Measurements from ENCODE around the gene COL6A3. TPM values are rescaled to one million over a fixed set of nuclear protein-coding genes. Genes with fewer than 3 reads are reported as not detected.

The COL6A3 gene
- total RNA-seq, 1 experiment from 2014 or later: 0.57 TPM

GRCh38 chr2:237351046-237351445 lies 62.9 kb downstream of the COL6A3 start:
- TF ChIP-seq EZH2 (IDR thresholded peaks at IDR 0.05; ENCODE audit: low read depth): no peak
- TF ChIP-seq CTCF (conservative IDR thresholded peaks at IDR 0.05): no peak
- Histone ChIP-seq H2AFZ (no peak overlapping the region), H3K4me1 (replicated peaks; ENCODE audit: insufficient read depth) (no peaks in the 10 kb centered on the region), H3K9me3 (ENCODE audit: insufficient read depth, low read depth) (no peaks in the 10 kb centered on the region), H3K9me2 (ENCODE audit: insufficient read depth) (no peaks in the 10 kb centered on the region), H3K79me2 (ENCODE audit: low read depth) (no peaks in the 10 kb centered on the region), H3F3A (ENCODE audit: insufficient read depth, low read depth) (no peaks in the 10 kb centered on the region), H3K4me2 (no peak overlapping the region), H3K4me3 (no peak overlapping the region), H3K27me3 (ENCODE audit: insufficient read depth, low read depth) (peaks cover 67% of the 10 kb centered on the region), H3K36me3 (ENCODE audit: low read depth) (no peaks in the 10 kb centered on the region), H4K20me1 (ENCODE audit: insufficient read depth) (no peaks in the 10 kb centered on the region), H3K27ac (no peak overlapping the region)
- CTCF ChIA-PET: no interaction called here
- DNase-seq: no peak
- POLR2A ChIA-PET (ENCODE audit: unreplicated experiment): no interaction called here
- intact Hi-C loops (cut with micrococcal nuclease; ENCODE audit: unreplicated experiment): no loop called here
- no TSS peak for BruUV-seq (replicated peaks)

GRCh38 chr2:237350597-237350996 lies 63.4 kb downstream of the COL6A3 start:
- H2AFZ ChIP-seq: no peak overlapping the region
- H3K4me1 ChIP-seq (replicated peaks; ENCODE audit: insufficient read depth): no peaks in the 10 kb centered on the region
- no peak for DNase-seq
- no peaks in the 10 kb centered on the region for H3F3A ChIP-seq (ENCODE audit: insufficient read depth, low read depth)
- CTCF ChIA-PET: no interaction called here
- H3K9me3 ChIP-seq (ENCODE audit: insufficient read depth, low read depth): no peaks in the 10 kb centered on the region
- intact Hi-C loops (cut with micrococcal nuclease; ENCODE audit: unreplicated experiment): no loop called here
- no peaks in the 10 kb centered on the region for H4K20me1 ChIP-seq (ENCODE audit: insufficient read depth)
- TF ChIP-seq CTCF (conservative IDR thresholded peaks at IDR 0.05) (no peak), EZH2 (IDR thresholded peaks at IDR 0.05; ENCODE audit: low read depth) (no peak)
- BruUV-seq (replicated peaks): no TSS peak
- no peak overlapping the region for H3K27ac ChIP-seq
- H3K79me2 ChIP-seq (ENCODE audit: low read depth): no peaks in the 10 kb centered on the region
- peaks cover 67% of the 10 kb centered on the region for H3K27me3 ChIP-seq (ENCODE audit: insufficient read depth, low read depth)
- no peaks in the 10 kb centered on the region for H3K9me2 ChIP-seq (ENCODE audit: insufficient read depth)
- H3K4me2 ChIP-seq: no peak overlapping the region
- POLR2A ChIA-PET (ENCODE audit: unreplicated experiment): no interaction called here
- no peaks in the 10 kb centered on the region for H3K36me3 ChIP-seq (ENCODE audit: low read depth)
- no peak overlapping the region for H3K4me3 ChIP-seq

GRCh38 chr2:237350070-237350469 lies 63.9 kb downstream of the COL6A3 start:
- H3K4me2 ChIP-seq: no peak overlapping the region
- intact Hi-C loops (cut with micrococcal nuclease; ENCODE audit: unreplicated experiment): no loop called here
- TF ChIP-seq EZH2 (IDR thresholded peaks at IDR 0.05; ENCODE audit: low read depth) (no peak), CTCF (conservative IDR thresholded peaks at IDR 0.05) (no peak)
- H3K4me1 ChIP-seq (replicated peaks; ENCODE audit: insufficient read depth): no peaks in the 10 kb centered on the region
- H3K27ac ChIP-seq: no peak overlapping the region
- H3F3A ChIP-seq (ENCODE audit: insufficient read depth, low read depth): no peaks in the 10 kb centered on the region
- POLR2A ChIA-PET (ENCODE audit: unreplicated experiment): no interaction called here
- DNase-seq: no peak
- no peaks in the 10 kb centered on the region for H4K20me1 ChIP-seq (ENCODE audit: insufficient read depth)
- H2AFZ ChIP-seq: no peak overlapping the region
- H3K27me3 ChIP-seq (ENCODE audit: insufficient read depth, low read depth): peaks cover 68% of the 10 kb centered on the region
- no peaks in the 10 kb centered on the region for H3K9me3 ChIP-seq (ENCODE audit: insufficient read depth, low read depth)
- no peaks in the 10 kb centered on the region for H3K9me2 ChIP-seq (ENCODE audit: insufficient read depth)
- CTCF ChIA-PET: no interaction called here
- BruUV-seq (replicated peaks): no TSS peak
- no peak overlapping the region for H3K4me3 ChIP-seq
- H3K79me2 ChIP-seq (ENCODE audit: low read depth): no peaks in the 10 kb centered on the region
- H3K36me3 ChIP-seq (ENCODE audit: low read depth): no peaks in the 10 kb centered on the region

Measured in PC-9 (cell line).